Ovary (tissue), 3 donors: Measurements from ENCODE around the gene MAGEB16.

ENCODE experiments used
- CTCF ChIP-seq, 3 donors: fragments of 450-650 bp in 2 of 3; fragments of 200-600 bp in 1 of 3; IDR thresholded peaks; one replicate each; pipeline versions ENCODE4 v1.5.1 to v1.8.0; 2016 to 2022; ENCODE audit warnings: antibody characterized with exemption in 3 of 3, mild to moderate bottlenecking in 1 of 3
- EP300 ChIP-seq: sonication (generic); formaldehyde crosslinking; IDR thresholded peaks from one replicate; pipeline ENCODE4 v1.6.1; 2017; ENCODE audit warnings: antibody characterized with exemption
- POLR2A ChIP-seq: fragments of 450-650 bp; IDR thresholded peaks from one replicate; pipeline ENCODE4 v1.6.1; 2017; ENCODE audit warnings: antibody characterized with exemption, mild to moderate bottlenecking, moderate library complexity
- donor health status: DM: no; HTN: no; CAD: no.

GRCh38 chrX:35798042-35798441 lies at the start of gene MAGEB16:
- TF ChIP-seq CTCF (IDR thresholded peaks at IDR 0.05) (no peak), EP300 (no peak), POLR2A (no peak)
